ENCODE measurements around the gene TAF12. TPM values are rescaled to one million over a fixed set of nuclear protein-coding genes. Genes with fewer than 3 reads are reported as not detected.
A peak's percentile ranks its signal among the peaks of the same experiment; 100 is the strongest.

TAF12 gene
- total RNA-seq, 1 experiment from 2014 or later: 17.9 TPM

GRCh38 chr1:28631713-28632112 lies 11.2 kb downstream of the TAF12 start:
- CTCF ChIA-PET: no interaction called here

GRCh38 chr1:28613175-28613574 lies 29.7 kb downstream of the TAF12 start:
- ChIA-PET CTCF (no interaction called here), POLR2A (ENCODE audit: low non-redundant PET) (no interaction called here)
- Histone ChIP-seq H3K4me1 (ENCODE audit: insufficient read depth, low read length, poor library complexity, severe bottlenecking) (no peaks in the 10 kb centered on the region), H3K27me3 (replicated peaks; ENCODE audit: insufficient read depth, low read depth, low read length, poor library complexity) (no peaks in the 10 kb centered on the region), H3K36me3 (ENCODE audit: insufficient read depth, low read length, poor library complexity, severe bottlenecking) (peaks cover 14% of the 10 kb centered on the region), H3K9me3 (ENCODE audit: low read depth, low read length, poor library complexity, severe bottlenecking) (no peaks in the 10 kb centered on the region), H3K27ac (ENCODE audit: low read depth, low read length, poor library complexity, severe bottlenecking) (no peak overlapping the region), H3K4me3 (ENCODE audit: low read depth, low read length, poor library complexity, severe bottlenecking) (no peak overlapping the region)
- no peak for TF ChIP-seq EZH2 (IDR thresholded peaks at IDR 0.05; ENCODE audit: borderline replicate concordance, low read depth, low read length, poor library complexity, severe bottlenecking)
- TF ChIP-seq CTCF (conservative IDR thresholded peaks at IDR 0.05; ENCODE audit: low read depth, low read length): no peak
- intact Hi-C loops (cut with micrococcal nuclease; ENCODE audit: unreplicated experiment): no loop called here
- BruUV-seq (replicated peaks): no TSS peak
- DNase-seq (ENCODE audit: low spot score): no peak

More at GRCh38 chr1:28631713-28632112, 11.2 kb downstream of the TAF12 start:
- Histone ChIP-seq H3K9me3 (ENCODE audit: low read depth, low read length, poor library complexity, severe bottlenecking) (no peaks in the 10 kb centered on the region), H3K4me3 (ENCODE audit: low read depth, low read length, poor library complexity, severe bottlenecking) (no peak overlapping the region), H3K27me3 (replicated peaks; ENCODE audit: insufficient read depth, low read depth, low read length, poor library complexity) (no peaks in the 10 kb centered on the region), H3K4me1 (ENCODE audit: insufficient read depth, low read length, poor library complexity, severe bottlenecking) (peaks cover 10% of the 10 kb centered on the region), H3K36me3 (ENCODE audit: insufficient read depth, low read length, poor library complexity, severe bottlenecking) (no peaks in the 10 kb centered on the region), H3K27ac (ENCODE audit: low read depth, low read length, poor library complexity, severe bottlenecking) (peak overlapping the region; percentile 23)
- POLR2A ChIA-PET (ENCODE audit: low non-redundant PET): interaction anchor here (0.6 kb wide), 1 partner anchor 344 kb away, joined by 11 read pairs; no protein-coding TSS in a partner anchor
- intact Hi-C loops (cut with micrococcal nuclease; ENCODE audit: unreplicated experiment): no loop called here
- TF ChIP-seq EZH2 (IDR thresholded peaks at IDR 0.05; ENCODE audit: borderline replicate concordance, low read depth, low read length, poor library complexity, severe bottlenecking): no peak
- TF ChIP-seq CTCF (conservative IDR thresholded peaks at IDR 0.05; ENCODE audit: low read depth, low read length): no peak
- no peak for DNase-seq (ENCODE audit: low spot score)
- no TSS peak for BruUV-seq (replicated peaks)

GRCh38 chr1:28606771-28607170 lies 36.1 kb downstream of the TAF12 start:
- ChIA-PET CTCF (no interaction called here), POLR2A (ENCODE audit: low non-redundant PET) (interaction anchor here (0.7 kb wide), 1 partner anchor 40 kb away, joined by 3 read pairs; no protein-coding TSS in a partner anchor)
- TF ChIP-seq EZH2 (IDR thresholded peaks at IDR 0.05; ENCODE audit: borderline replicate concordance, low read depth, low read length, poor library complexity, severe bottlenecking): no peak
- TF ChIP-seq CTCF (conservative IDR thresholded peaks at IDR 0.05; ENCODE audit: low read depth, low read length): no peak
- H3K9me3 ChIP-seq (ENCODE audit: low read depth, low read length, poor library complexity, severe bottlenecking): no peaks in the 10 kb centered on the region
- H3K27ac ChIP-seq (ENCODE audit: low read depth, low read length, poor library complexity, severe bottlenecking): no peak overlapping the region
- H3K4me1 ChIP-seq (ENCODE audit: insufficient read depth, low read length, poor library complexity, severe bottlenecking): peaks cover 6% of the 10 kb centered on the region
- peaks cover 3% of the 10 kb centered on the region for H3K36me3 ChIP-seq (ENCODE audit: insufficient read depth, low read length, poor library complexity, severe bottlenecking)
- no peak for DNase-seq (ENCODE audit: low spot score)
- no peak overlapping the region for H3K4me3 ChIP-seq (ENCODE audit: low read depth, low read length, poor library complexity, severe bottlenecking)
- no TSS peak for BruUV-seq (replicated peaks)
- no peaks in the 10 kb centered on the region for H3K27me3 ChIP-seq (replicated peaks; ENCODE audit: insufficient read depth, low read depth, low read length, poor library complexity)
- intact Hi-C loops (cut with micrococcal nuclease; ENCODE audit: unreplicated experiment): no loop called here

Measured in A673 (cell line).